Liver (tissue), 9 donors: ENCODE data around the gene MICU1. TPM values are rescaled to one million over a fixed set of nuclear protein-coding genes. Genes with fewer than 3 reads are reported as not detected.

Source experiments
- DNase-seq: peaks from one replicate; pipeline ENCODE4 v3.0.0-alpha.2; 2017; ENCODE audit warnings: low spot score
- H3K27ac ChIP-seq, 2 donors: one replicate each; pipeline ENCODE4 v1.7.0; 2013; ENCODE audit warnings: inconsistent platforms in 2 of 2, low read length in 2 of 2, control low read depth in 1 of 2, low read depth in 1 of 2, mild to moderate bottlenecking in 1 of 2
- H3K27me3 ChIP-seq, 4 donors: one replicate each; pipeline versions ENCODE4 v1.6.1 to v1.7.0; 2013; ENCODE audit warnings: low read length in 3 of 4, inconsistent platforms in 1 of 4, mild to moderate bottlenecking in 1 of 4, moderate library complexity in 1 of 4; ENCODE audit not compliant: control insufficient read depth in 4 of 4, insufficient read depth in 4 of 4
- H3K36me3 ChIP-seq, 4 donors: one replicate each; pipeline versions ENCODE4 v1.6.1 to v1.7.0; 2013; ENCODE audit warnings: low read length in 3 of 4, mild to moderate bottlenecking in 3 of 4, low read depth in 1 of 4, moderate library complexity in 1 of 4; ENCODE audit not compliant: control insufficient read depth in 4 of 4, insufficient read depth in 3 of 4
- H3K4me1 ChIP-seq, 4 donors: one replicate each; pipeline versions ENCODE4 v1.6.1 to v1.7.0; 2013; ENCODE audit warnings: low read length in 3 of 4, mild to moderate bottlenecking in 3 of 4, moderate library complexity in 1 of 4; ENCODE audit not compliant: control insufficient read depth in 4 of 4, insufficient read depth in 4 of 4
- H3K4me3 ChIP-seq, 3 donors: one replicate each; pipeline versions ENCODE4 v1.6.1 to v1.7.0; 2013; ENCODE audit warnings: low read length in 3 of 3, control low read depth in 1 of 3, low read depth in 1 of 3, mild to moderate bottlenecking in 1 of 3
- H3K9ac ChIP-seq, 2 donors: one replicate each; pipeline ENCODE4 v1.7.0; 2013; ENCODE audit warnings: low read length in 2 of 2, mild to moderate bottlenecking in 2 of 2, moderate library complexity in 2 of 2, control low read depth in 1 of 2, low read depth in 1 of 2
- H3K9me3 ChIP-seq, 4 donors: one replicate each; pipeline versions ENCODE4 v1.6.1 to v1.7.0; 2013; ENCODE audit warnings: low read length in 3 of 4; ENCODE audit not compliant: control insufficient read depth in 4 of 4
- CTCF ChIP-seq: fragments of 150-350 bp; IDR thresholded peaks from 2 replicates; pipeline ENCODE4 v1.5.1; 2017; ENCODE audit warnings: improper control_type of control experiment, low read depth, low read length; ENCODE audit not compliant: missing input control
- EGR1 ChIP-seq, 2 donors: IDR thresholded peaks; 2 replicates each; pipeline ENCODE4 v1.6.1; 2016 to 2018; ENCODE audit warnings: antibody characterized with exemption in 2 of 2, low read depth in 2 of 2
- FOXA1 ChIP-seq: IDR thresholded peaks from 2 replicates; pipeline ENCODE4 v1.6.1; 2016; ENCODE audit warnings: antibody characterized with exemption
- FOXA2 ChIP-seq: IDR thresholded peaks from 2 replicates; pipeline ENCODE4 v1.6.1; 2016; ENCODE audit warnings: antibody characterized with exemption
- GABPA ChIP-seq, 2 donors: IDR thresholded peaks in 1 of 2; conservative IDR thresholded peaks in 1 of 2; 2 replicates each; pipeline ENCODE4 v1.6.1; 2016; ENCODE audit warnings: antibody characterized with exemption in 2 of 2, mild to moderate bottlenecking in 1 of 2, moderate library complexity in 1 of 2
- HNF4A ChIP-seq, 2 donors: conservative IDR thresholded peaks; 2 replicates each; pipeline ENCODE4 v1.6.1; 2016; ENCODE audit warnings: antibody characterized with exemption in 2 of 2, mild to moderate bottlenecking in 2 of 2
- HNF4G ChIP-seq: IDR thresholded peaks from 2 replicates; pipeline ENCODE4 v1.6.1; 2016; ENCODE audit warnings: antibody characterized with exemption
- JUND ChIP-seq, 2 donors: IDR thresholded peaks; 2 replicates each; pipeline ENCODE4 v1.6.1; 2016; ENCODE audit warnings: antibody characterized with exemption in 2 of 2
- NR2F2 ChIP-seq: IDR thresholded peaks from 2 replicates; pipeline ENCODE4 v1.6.1; 2016; ENCODE audit warnings: antibody characterized with exemption
- REST ChIP-seq: IDR thresholded peaks from 2 replicates; pipeline ENCODE4 v1.6.1; 2016; ENCODE audit warnings: antibody characterized with exemption, mild to moderate bottlenecking
- RXRA ChIP-seq, 2 donors: IDR thresholded peaks; 2 replicates each; pipeline ENCODE4 v1.6.1; 2017 to 2018; ENCODE audit warnings: antibody characterized with exemption in 2 of 2, mild to moderate bottlenecking in 1 of 2
- SP1 ChIP-seq: IDR thresholded peaks from 2 replicates; pipeline ENCODE4 v1.6.1; 2018; ENCODE audit warnings: antibody characterized with exemption, mild to moderate bottlenecking
- TAF1 ChIP-seq: conservative IDR thresholded peaks from 2 replicates; pipeline ENCODE4 v1.6.1; 2016; ENCODE audit warnings: antibody characterized with exemption, mild to moderate bottlenecking
- YY1 ChIP-seq: IDR thresholded peaks from 2 replicates; pipeline ENCODE4 v1.6.1; 2016; ENCODE audit warnings: antibody characterized with exemption, mild to moderate bottlenecking
- ZBTB33 ChIP-seq: IDR thresholded peaks from 2 replicates; pipeline ENCODE4 v1.6.1; 2016; ENCODE audit warnings: antibody characterized with exemption
- WGBS: extraction: QIAGEN DNeasy Blood & Tissue Kit; methylation state at CpG from one replicate; pipeline ENCODE4 v1.1.7; 2013; 5-methylcytosine and 5-hydroxymethylcytosine counted together
- polyA plus RNA-seq, 2 donors: library from polyadenylated mRNA; stranded (reverse) in 1 of 2; unstranded in 1 of 2; fragments of 200-250 nt in 1 of 2; fragments of >200 nt in 1 of 2; fragmentation: Nextera tagmentation in 1 of 2; extraction: Ambion mirVana in 1 of 2; gene quantifications; one replicate each; pipeline versions ENCODE4 v1.2.1 to v1.2.3, GENCODE V29; 2013 to 2015
- total RNA-seq, 2 donors: library from RNA; depleted of rRNA; stranded (reverse); fragments of >200 nt; gene quantifications; one replicate each; pipeline ENCODE4 v1.2.3, GENCODE V29; 2014
- TF ChIP-seq, protein P1 (sequence below): IDR thresholded peaks from 2 replicates; pipeline ENCODE4 v1.6.1; 2016; ENCODE audit warnings: antibody characterized with exemption
- TF ChIP-seq, protein P2 (sequence below): IDR thresholded peaks from 2 replicates; pipeline ENCODE4 v1.6.1; 2016; ENCODE audit warnings: antibody characterized with exemption
- donor health status: healthy.
- donor health status: healthy.
- donor health status: healthy.
- donor health status: healthy.
- donor health status: healthy.

Gene MICU1
- total and polyA plus RNA-seq, 4 donors, result 26.4 to 47.4 (median 32.1) TPM

DNA sequence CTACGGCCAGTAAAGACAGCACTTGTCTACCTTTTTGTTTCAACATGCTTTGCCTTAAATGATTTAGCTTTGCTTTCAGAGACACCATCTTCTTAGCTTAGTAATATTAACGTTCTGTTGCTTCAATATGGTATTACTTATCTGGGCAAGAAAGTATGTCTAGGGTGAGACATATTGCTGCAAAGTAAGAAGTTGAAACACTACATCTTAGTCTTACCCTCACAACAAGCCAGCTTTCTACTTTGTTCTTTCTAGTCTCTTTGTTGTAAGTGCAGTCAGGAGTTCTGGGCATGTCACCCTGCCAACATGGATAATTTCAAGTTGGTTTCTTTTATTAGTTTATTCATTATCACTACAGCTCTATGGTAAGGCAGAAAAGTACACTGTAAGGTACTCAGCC lies 148.4 kb downstream of the MICU1 start:
- no peak for DNase-seq
- Histone ChIP-seq H3K4me1 (peaks cover 0 to 2% (median 0%) of the 10 kb centered on the region in 4 donors), H3K9me3 (no peaks in the 10 kb centered on the region), H3K36me3 (peaks cover 4 to 39% (median 29%) of the 10 kb centered on the region in 4 donors), H3K27ac (no peak overlapping the region), H3K9ac (no peak overlapping the region), H3K27me3 (no peaks in the 10 kb centered on the region), H3K4me3 (no peak overlapping the region)
- no peak for TF ChIP-seq SP1
- TF ChIP-seq, protein P1, sequence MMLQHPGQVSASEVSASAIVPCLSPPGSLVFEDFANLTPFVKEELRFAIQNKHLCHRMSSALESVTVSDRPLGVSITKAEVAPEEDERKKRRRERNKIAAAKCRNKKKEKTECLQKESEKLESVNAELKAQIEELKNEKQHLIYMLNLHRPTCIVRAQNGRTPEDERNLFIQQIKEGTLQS, result no peak
- no peak for TF ChIP-seq FOXA2
- no peak for TF ChIP-seq RXRA (IDR thresholded peaks at IDR 0.05)
- no peak for TF ChIP-seq EGR1 (IDR thresholded peaks at IDR 0.05; ENCODE audit: low read depth in 2 of 2)
- no peak for TF ChIP-seq FOXA1
- TF ChIP-seq JUND (IDR thresholded peaks at IDR 0.05), result no peak
- TF ChIP-seq HNF4A (conservative IDR thresholded peaks at IDR 0.05), result no peak
- WGBS, result 94% methylated on average over 2 of the region's 2 CpGs

DNA sequence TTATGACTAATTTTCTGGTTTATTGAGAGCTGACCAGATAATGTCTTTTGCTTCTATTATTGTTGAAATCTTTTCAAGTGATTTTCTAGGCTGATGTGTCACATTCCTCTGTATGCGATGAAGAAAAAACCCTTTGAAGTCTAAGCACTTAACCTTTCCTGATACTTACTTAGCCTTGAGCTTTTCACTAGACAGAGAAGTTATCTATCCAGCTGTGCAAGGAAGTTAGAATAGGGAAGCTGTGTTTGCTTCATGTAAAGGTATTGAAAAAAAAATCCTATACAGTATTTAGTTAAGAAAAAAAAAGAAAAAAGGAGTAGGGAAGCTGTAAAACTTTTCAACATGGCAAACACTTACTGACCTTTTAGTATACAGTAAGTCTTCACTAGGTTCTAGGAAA lies 153.6 kb downstream of the MICU1 start:
- H3K27me3 ChIP-seq, result no peaks in the 10 kb centered on the region
- peaks cover 4 to 62% (median 49%) of the 10 kb centered on the region in 4 donors for H3K36me3 ChIP-seq
- no peak overlapping the region for H3K9ac ChIP-seq
- WGBS, result 97% methylated on average over 1 of the region's 1 CpG
- H3K9me3 ChIP-seq, result no peaks in the 10 kb centered on the region
- no peaks in the 10 kb centered on the region for H3K4me1 ChIP-seq
- no peak overlapping the region for H3K4me3 ChIP-seq
- DNase-seq, result no peak
- TF ChIP-seq NR2F2 (no peak), YY1 (no peak), ZBTB33 (no peak), FOXA2 (no peak), CTCF (no peak), TAF1 (no peak), REST (no peak), SP1 (no peak), HNF4A (conservative IDR thresholded peaks at IDR 0.05) (no peak), RXRA (IDR thresholded peaks at IDR 0.05) (no peak), GABPA (IDR thresholded peaks at IDR 0.05 in 1 of 2, conservative IDR thresholded peaks at IDR 0.05 in 1 of 2) (no peak), HNF4G (no peak), EGR1 (IDR thresholded peaks at IDR 0.05; ENCODE audit: low read depth in 2 of 2) (no peak)
- TF ChIP-seq, protein P2, sequence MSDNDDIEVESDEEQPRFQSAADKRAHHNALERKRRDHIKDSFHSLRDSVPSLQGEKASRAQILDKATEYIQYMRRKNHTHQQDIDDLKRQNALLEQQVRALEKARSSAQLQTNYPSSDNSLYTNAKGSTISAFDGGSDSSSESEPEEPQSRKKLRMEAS, result no peak
- TF ChIP-seq, protein P1, result no peak
- H3K27ac ChIP-seq, result no peak overlapping the region
